ENCODE data around the gene HSD11B2. TPM values are rescaled to one million over a fixed set of nuclear protein-coding genes. Genes with fewer than 3 reads are reported as not detected.
A peak's percentile ranks its signal among the peaks of the same experiment; 100 is the strongest.

HSD11B2 gene
- total RNA-seq, 1 donor from 2014 or later, result 4.7 TPM

GRCh38 chr16:67395458-67396158, 35.3 kb upstream of the HSD11B2 start:
- Mint-ChIP-seq H3K9me3 (no peaks in the 10 kb centered on the region), H3K27me3 (ENCODE audit: low read depth) (peaks cover 49% of the 10 kb centered on the region), H3K4me1 (peaks cover 27% of the 10 kb centered on the region), H3K27ac (ENCODE audit: unreplicated experiment) (no peak overlapping the region), H3K4me3 (peak overlapping the region; percentile 68), H3K36me3 (ENCODE audit: low read depth) (no peaks in the 10 kb centered on the region)
- TF ChIP-seq CTCF (conservative IDR thresholded peaks at IDR 0.05), result no peak
- DNase-seq (ENCODE audit: low read depth, low spot score), result no peak

DNA sequence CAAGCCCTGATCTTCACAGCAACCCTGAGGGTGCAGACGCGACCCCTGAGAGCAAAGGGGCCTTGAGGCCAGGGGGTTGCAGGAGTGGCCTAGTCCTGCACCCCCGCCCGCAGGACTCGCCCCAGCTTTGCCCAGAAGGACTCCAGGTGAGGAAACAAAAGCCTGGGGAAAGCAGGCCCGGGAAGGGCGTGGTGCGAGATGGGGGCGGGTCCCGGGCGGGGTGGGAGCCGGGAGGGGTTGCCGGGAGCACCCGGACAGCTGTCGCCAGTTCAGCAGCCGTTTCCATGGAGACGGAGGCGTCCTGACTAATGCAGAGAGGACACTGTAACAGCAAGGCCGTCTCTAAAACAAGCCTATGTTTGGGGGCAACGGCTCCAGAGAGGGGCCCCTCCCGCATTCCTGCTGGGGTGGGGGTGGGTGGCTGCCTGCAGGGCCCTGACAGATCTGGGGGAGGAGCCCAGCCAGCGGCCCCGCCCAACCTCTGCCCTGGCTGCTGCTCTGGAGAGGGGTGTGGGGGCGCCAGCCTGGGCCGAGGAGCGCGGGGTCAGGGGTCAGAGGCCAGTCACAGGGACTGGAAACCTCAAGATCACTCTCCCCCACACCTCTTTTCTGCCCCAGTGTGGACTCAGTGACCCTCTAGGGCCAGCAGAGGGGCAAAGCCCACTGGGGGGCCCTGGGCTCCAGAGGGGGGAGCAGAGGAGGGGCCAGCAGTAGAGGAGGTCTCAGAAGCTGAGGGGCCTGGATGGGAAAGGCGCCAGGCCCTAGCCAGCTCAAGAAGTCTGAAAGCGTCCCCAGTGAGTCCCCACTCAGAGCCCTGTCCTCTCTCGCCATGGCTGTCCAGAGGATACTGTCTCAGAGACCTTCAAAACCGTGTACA, 34.5 kb upstream of the HSD11B2 start:
- Mint-ChIP-seq H3K27ac (ENCODE audit: unreplicated experiment) (peak overlapping the region; percentile 81), H3K4me3 (peak overlapping the region; percentile 68)

DNA sequence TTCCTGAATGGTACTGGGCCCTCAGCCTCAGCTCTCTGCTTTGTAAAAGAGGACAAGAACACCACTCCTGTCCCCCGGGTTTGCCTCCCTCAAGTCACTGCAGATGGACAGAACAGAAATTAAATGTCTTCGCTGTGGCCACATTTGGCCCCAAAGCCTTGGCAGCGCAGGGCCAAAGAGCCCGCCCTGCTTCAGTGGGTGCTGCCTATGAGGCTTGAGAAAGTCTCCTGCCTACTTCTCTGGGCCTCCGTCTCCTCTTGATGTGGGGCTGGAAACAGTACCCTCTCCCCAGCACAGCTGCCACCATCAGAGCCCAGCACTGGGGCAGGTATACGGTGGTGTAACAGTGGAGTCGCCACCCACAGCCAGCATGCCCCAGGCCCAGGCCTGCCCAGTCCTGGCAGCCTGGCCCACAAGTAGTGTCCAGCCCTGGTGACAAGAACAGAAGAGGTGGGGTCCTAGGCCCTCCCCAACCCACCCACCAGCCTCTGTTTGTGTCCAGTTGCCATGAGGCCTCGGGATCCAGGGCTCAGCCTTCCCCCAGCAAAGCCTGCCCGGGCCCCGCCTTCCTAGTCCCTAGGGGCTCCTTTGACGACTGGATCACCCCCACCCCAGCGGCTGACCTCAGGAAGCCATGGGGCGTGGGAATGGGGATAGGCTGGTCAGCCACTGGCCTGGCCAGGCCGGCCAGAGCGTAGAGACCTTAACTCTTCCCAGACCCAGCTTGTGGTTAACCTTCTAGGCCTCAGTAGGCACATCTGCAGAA, 33.7 kb upstream of the HSD11B2 start:
- no peaks in the 10 kb centered on the region for H3K9me3 Mint-ChIP-seq
- peak overlapping the region; percentile 81 for H3K27ac Mint-ChIP-seq (ENCODE audit: unreplicated experiment)
- no peak for DNase-seq (ENCODE audit: low read depth, low spot score)
- no peak for TF ChIP-seq CTCF (conservative IDR thresholded peaks at IDR 0.05)
- no peaks in the 10 kb centered on the region for H3K36me3 Mint-ChIP-seq (ENCODE audit: low read depth)
- peak overlapping the region; percentile 56 for H3K4me3 Mint-ChIP-seq
- H3K4me1 Mint-ChIP-seq, result peaks cover 29% of the 10 kb centered on the region
- H3K27me3 Mint-ChIP-seq (ENCODE audit: low read depth), result peaks cover 42% of the 10 kb centered on the region

More for the DNA sequence above, 34.5 kb upstream of the HSD11B2 start:
- Mint-ChIP-seq H3K36me3 (ENCODE audit: low read depth) (no peaks in the 10 kb centered on the region), H3K4me1 (peaks cover 26% of the 10 kb centered on the region), H3K27me3 (ENCODE audit: low read depth) (peaks cover 48% of the 10 kb centered on the region), H3K9me3 (no peaks in the 10 kb centered on the region)
- no peak for TF ChIP-seq CTCF (conservative IDR thresholded peaks at IDR 0.05)
- peak; percentile 61 for DNase-seq (ENCODE audit: low read depth, low spot score)

GRCh38 chr16:67397812-67398545, 32.9 kb upstream of the HSD11B2 start:
- H3K27me3 Mint-ChIP-seq (ENCODE audit: low read depth), result peaks cover 36% of the 10 kb centered on the region
- no peak for DNase-seq (ENCODE audit: low read depth, low spot score)
- H3K9me3 Mint-ChIP-seq, result no peaks in the 10 kb centered on the region
- no peak overlapping the region for H3K4me3 Mint-ChIP-seq
- H3K36me3 Mint-ChIP-seq (ENCODE audit: low read depth), result no peaks in the 10 kb centered on the region
- no peak for TF ChIP-seq CTCF (conservative IDR thresholded peaks at IDR 0.05)
- no peak overlapping the region for H3K27ac Mint-ChIP-seq (ENCODE audit: unreplicated experiment)
- peaks cover 27% of the 10 kb centered on the region for H3K4me1 Mint-ChIP-seq
